GM12874 (cell line): ENCODE measurements around the gene ERBB2.

ENCODE experiments used
- CTCF ChIP-seq: IDR thresholded peaks from 2 replicates; pipeline ENCODE4 v1.5.1; 2011; ENCODE audit warnings: low read depth, mild to moderate bottlenecking, control low read depth, low read length, moderate library complexity; ENCODE audit not compliant: insufficient read depth

Gene ERBB2

GRCh38 chr17:39704821-39705551 is 5.1 kb downstream of the ERBB2 start:
- no peak for TF ChIP-seq CTCF

- no peak for TF ChIP-seq CTCF
Measured at GRCh38 chr17:39705786-39706348, 6.0 kb downstream of the ERBB2 start.

- TF ChIP-seq CTCF, result no peak
Measured at GRCh38 chr17:39706383-39706782, 6.5 kb downstream of the ERBB2 start.

GRCh38 chr17:39706921-39707337 is 7.1 kb downstream of the ERBB2 start:
- TF ChIP-seq CTCF, result no peak

- TF ChIP-seq CTCF, result no peak
Measured at GRCh38 chr17:39709319-39709997, 9.6 kb downstream of the ERBB2 start.

GRCh38 chr17:39709998-39710964 is 10.4 kb downstream of the ERBB2 start:
- TF ChIP-seq CTCF, result no peak

GRCh38 chr17:39711851-39712250 is 12.0 kb downstream of the ERBB2 start:
- no peak for TF ChIP-seq CTCF
